Activated CD4-positive, alpha-beta T cell treated with anti-CD3 and anti-CD28 coated beads, Interleukin-10, Interleukin-2, amounts not matched to agents 100 ng/mL and 50 ng/mL, durations not matched to agents 16 hours and 8 hours (primary cell): ENCODE measurements around the gene YWHAQ.

ENCODE experiments used
- DNase-seq: peaks from one replicate; pipeline ENCODE4 v3.0.0-alpha.2; 2020

YWHAQ gene

GRCh38 chr2:9654452-9655100 lies 23.8 kb upstream of the YWHAQ start:
- DNase-seq: no peak

- DNase-seq: peak; percentile 52
Measured at GRCh38 chr2:9653485-9654271, 22.9 kb upstream of the YWHAQ start.

- DNase-seq: no peak
Measured at GRCh38 chr2:9652898-9653479, 22.2 kb upstream of the YWHAQ start.

- DNase-seq: no peak
Measured at GRCh38 chr2:9652267-9652666, 21.5 kb upstream of the YWHAQ start.

- no peak for DNase-seq
Measured at GRCh38 chr2:9650119-9650821, 19.5 kb upstream of the YWHAQ start.

- DNase-seq: no peak
Measured at GRCh38 chr2:9649261-9649660, 18.5 kb upstream of the YWHAQ start.

GRCh38 chr2:9648821-9649220 lies 18.0 kb upstream of the YWHAQ start:
- DNase-seq: no peak

- no peak for DNase-seq
Measured at GRCh38 chr2:9647884-9648283, 17.1 kb upstream of the YWHAQ start.

- no peak for DNase-seq
Measured at GRCh38 chr2:9646196-9647030, 15.6 kb upstream of the YWHAQ start.

- no peak for DNase-seq
Measured at GRCh38 chr2:9644603-9645002, 13.8 kb upstream of the YWHAQ start.

GRCh38 chr2:9644021-9644420 lies 13.2 kb upstream of the YWHAQ start:
- DNase-seq: no peak

- peak; percentile 86 for DNase-seq
Measured at GRCh38 chr2:9641641-9642040, 10.8 kb upstream of the YWHAQ start.

- DNase-seq: no peak
Measured at GRCh38 chr2:9640403-9641104, 9.8 kb upstream of the YWHAQ start.

GRCh38 chr2:9639740-9640343 lies 9.0 kb upstream of the YWHAQ start:
- DNase-seq: no peak

GRCh38 chr2:9639000-9639602 lies 8.3 kb upstream of the YWHAQ start:
- DNase-seq: no peak

- no peak for DNase-seq
Measured at GRCh38 chr2:9638532-9638931, 7.7 kb upstream of the YWHAQ start.

- peak; percentile 60 for DNase-seq
Measured at GRCh38 chr2:9637330-9637729, 6.5 kb upstream of the YWHAQ start.

- no peak for DNase-seq
Measured at GRCh38 chr2:9634133-9634532, 3.3 kb upstream of the YWHAQ start.

GRCh38 chr2:9631878-9632700 lies 1.3 kb upstream of the YWHAQ start:
- DNase-seq: no peak

GRCh38 chr2:9631553-9631819 lies 689 bp upstream of the YWHAQ start:
- DNase-seq: no peak
